H7 (cell line): ENCODE measurements around the gene CDH23. TPM values are rescaled to one million over a fixed set of nuclear protein-coding genes. Genes with fewer than 3 reads are reported as not detected.

Source experiments
- DNase-seq: peaks from one replicate; pipeline ENCODE4 v3.0.0; 2012
- H3K27me3 ChIP-seq: 2 replicates; pipeline ENCODE4 v1.6.0; 2011; ENCODE audit warnings: mild to moderate bottlenecking, low read length; ENCODE audit not compliant: control insufficient read depth, insufficient read depth
- H3K36me3 ChIP-seq: replicated peaks from 2 replicates; pipeline ENCODE4 v1.5.1; 2011; ENCODE audit warnings: low read length; ENCODE audit not compliant: control insufficient read depth, insufficient read depth
- H3K4me3 ChIP-seq: 2 replicates; pipeline ENCODE4 v1.5.1; 2011; ENCODE audit warnings: low read depth, mild to moderate bottlenecking, control low read depth, low read length, moderate library complexity; ENCODE audit not compliant: insufficient read depth
- total RNA-seq: library from RNA; depleted of rRNA; stranded (reverse); fragments of >200 nt; shearing (Covaris generic); gene quantifications from 2 replicates; pipeline ENCODE4 v1.2.3, GENCODE V29; 2014

Gene CDH23
- total RNA-seq, 1 experiment from 2014 or later: 4.5 TPM

GRCh38 chr10:71525092-71525491 is 128.4 kb downstream of the CDH23 start:
- DNase-seq: no peak
- Histone ChIP-seq H3K27me3 (no peaks in the 10 kb centered on the region), H3K36me3 (no peaks in the 10 kb centered on the region), H3K4me3 (no peak overlapping the region)

DNA sequence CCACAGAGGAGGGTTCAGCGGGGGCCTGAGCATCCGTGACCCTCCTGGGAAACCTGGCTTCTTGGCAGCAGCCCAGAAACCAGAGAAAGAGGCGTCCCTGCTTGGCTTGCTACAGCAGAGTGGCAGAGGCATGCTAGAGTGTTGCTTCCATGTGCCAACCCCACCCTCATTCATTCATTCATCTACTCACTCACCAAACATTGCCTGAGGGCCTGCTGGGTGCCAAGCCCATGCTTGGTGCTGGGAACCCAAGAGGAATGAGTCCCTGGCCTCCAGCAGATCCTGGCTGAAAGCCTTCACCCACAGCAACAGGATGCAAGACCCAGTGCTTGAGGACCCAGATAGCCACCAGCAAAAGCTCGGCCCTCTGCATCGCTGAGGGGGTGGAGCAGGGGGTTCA is 129.0 kb downstream of the CDH23 start:
- DNase-seq: no peak

GRCh38 chr10:71526653-71527052 is 129.9 kb downstream of the CDH23 start:
- DNase-seq: no peak
- Histone ChIP-seq H3K27me3 (no peaks in the 10 kb centered on the region), H3K36me3 (no peaks in the 10 kb centered on the region)

More for the DNA sequence above, 129.0 kb downstream of the CDH23 start:
- Histone ChIP-seq H3K4me3 (no peak overlapping the region), H3K27me3 (no peaks in the 10 kb centered on the region), H3K36me3 (no peaks in the 10 kb centered on the region)

DNA sequence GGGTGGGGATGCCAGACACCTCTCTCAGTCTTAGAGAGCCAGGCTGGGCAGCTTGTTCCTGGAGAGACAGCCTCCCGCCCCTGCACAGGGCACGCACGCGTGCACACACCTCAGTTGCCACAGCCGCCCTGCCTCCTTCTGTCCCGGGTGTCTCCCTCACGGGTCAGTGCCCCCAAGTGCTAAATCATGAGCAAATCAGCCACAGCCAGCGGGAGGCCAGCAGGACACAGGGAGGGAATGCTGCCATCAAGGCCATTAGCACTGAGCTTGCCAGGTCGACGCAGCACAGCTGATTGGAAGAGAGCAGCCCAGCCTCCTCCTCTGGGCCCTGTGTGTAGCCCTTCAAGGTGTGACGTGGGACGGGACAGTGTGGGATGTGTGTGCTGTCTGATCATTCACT is 130.4 kb downstream of the CDH23 start:
- no peaks in the 10 kb centered on the region for H3K27me3 ChIP-seq
- no peak for DNase-seq
- H3K36me3 ChIP-seq: no peaks in the 10 kb centered on the region
- no peak overlapping the region for H3K4me3 ChIP-seq

More at GRCh38 chr10:71526653-71527052, 129.9 kb downstream of the CDH23 start:
- no peak overlapping the region for H3K4me3 ChIP-seq

GRCh38 chr10:71528371-71529206 is 131.9 kb downstream of the CDH23 start:
- H3K4me3 ChIP-seq: no peak overlapping the region
- no peaks in the 10 kb centered on the region for H3K27me3 ChIP-seq
- peak; percentile 83 for DNase-seq

DNA sequence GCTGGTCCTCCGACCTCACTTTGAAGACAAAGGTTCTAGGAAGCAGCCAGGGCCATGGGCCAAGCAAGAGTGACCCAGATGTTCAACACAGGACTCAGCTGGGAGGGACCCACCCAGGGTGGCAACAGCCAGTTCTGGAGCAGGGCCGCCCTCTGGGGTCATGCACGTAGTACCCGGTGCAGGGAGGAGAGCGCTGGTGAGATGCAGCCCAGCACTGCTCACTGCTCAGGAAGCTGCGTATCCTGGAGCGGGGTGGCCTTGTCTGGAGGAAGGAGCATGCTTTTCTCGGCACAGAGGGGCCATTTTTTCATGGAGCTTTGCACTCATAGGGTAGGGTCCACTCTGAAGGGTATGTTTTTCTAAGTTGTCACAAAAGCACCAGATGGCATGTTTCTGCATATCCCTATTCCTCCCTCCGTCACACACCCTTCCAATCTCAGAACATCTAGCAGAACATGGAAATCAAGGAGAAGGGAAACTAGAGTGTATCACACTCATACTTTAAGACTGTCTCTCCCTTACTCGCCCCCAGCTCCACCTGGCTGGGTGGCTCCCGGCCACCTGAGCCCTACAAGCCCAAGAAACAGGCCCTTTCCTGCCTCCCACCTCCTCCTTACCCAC is 132.6 kb downstream of the CDH23 start:
- no peaks in the 10 kb centered on the region for H3K27me3 ChIP-seq
- no peaks in the 10 kb centered on the region for H3K36me3 ChIP-seq
- no peak for DNase-seq
- no peak overlapping the region for H3K4me3 ChIP-seq

More at GRCh38 chr10:71528371-71529206, 131.9 kb downstream of the CDH23 start:
- H3K36me3 ChIP-seq: no peaks in the 10 kb centered on the region

- H3K36me3 ChIP-seq: no peaks in the 10 kb centered on the region
- no peak for DNase-seq
- no peak overlapping the region for H3K4me3 ChIP-seq
- H3K27me3 ChIP-seq: no peaks in the 10 kb centered on the region
These were observed 134.1 kb downstream of the CDH23 start for GRCh38 chr10:71530781-71531180.

GRCh38 chr10:71531485-71532446 is 135.0 kb downstream of the CDH23 start:
- Histone ChIP-seq H3K4me3 (no peak overlapping the region), H3K27me3 (no peaks in the 10 kb centered on the region), H3K36me3 (no peaks in the 10 kb centered on the region)
- no peak for DNase-seq

DNA sequence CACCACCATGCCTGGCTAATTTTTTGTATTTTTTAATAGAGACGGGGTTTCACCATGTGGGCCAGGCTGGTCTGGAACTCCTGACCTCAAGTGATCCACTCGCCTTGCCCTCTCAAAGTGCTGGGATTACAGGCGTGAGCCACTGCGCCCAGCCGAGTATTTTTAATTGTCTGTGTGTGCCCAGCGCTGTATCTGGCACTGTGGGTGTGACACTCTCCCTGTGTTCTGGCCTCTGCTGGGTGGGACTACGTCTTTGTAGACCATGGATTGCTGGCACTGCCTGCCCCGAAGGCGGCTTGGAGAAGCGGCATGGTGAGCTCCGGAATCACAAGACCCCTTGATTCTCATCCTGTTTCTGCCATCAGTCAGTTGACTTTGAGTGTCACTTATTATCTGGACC is 136.2 kb downstream of the CDH23 start:
- Histone ChIP-seq H3K36me3 (no peaks in the 10 kb centered on the region), H3K4me3 (no peak overlapping the region), H3K27me3 (no peaks in the 10 kb centered on the region)
- no peak for DNase-seq

DNA sequence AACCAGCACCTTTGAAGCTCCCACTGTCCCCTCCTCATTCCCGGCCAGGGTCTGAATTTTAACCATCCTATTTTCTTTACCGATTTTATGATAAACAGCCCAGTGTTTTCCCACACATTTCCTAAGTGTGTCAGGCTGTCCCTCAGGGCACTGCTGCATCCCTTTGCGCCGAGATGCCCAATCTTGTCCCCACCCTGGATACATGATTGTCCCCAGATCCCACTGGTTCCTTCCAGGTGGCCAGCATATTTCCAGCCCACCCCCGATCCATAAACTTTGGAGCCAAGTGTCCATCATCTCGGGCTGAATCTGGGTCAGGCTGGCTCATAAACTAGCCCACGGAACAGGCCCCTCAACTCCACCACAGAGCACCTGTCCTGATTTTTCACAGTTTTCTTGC is 137.2 kb downstream of the CDH23 start:
- no peak for DNase-seq
- H3K36me3 ChIP-seq: no peaks in the 10 kb centered on the region
- H3K27me3 ChIP-seq: no peaks in the 10 kb centered on the region
- no peak overlapping the region for H3K4me3 ChIP-seq

DNA sequence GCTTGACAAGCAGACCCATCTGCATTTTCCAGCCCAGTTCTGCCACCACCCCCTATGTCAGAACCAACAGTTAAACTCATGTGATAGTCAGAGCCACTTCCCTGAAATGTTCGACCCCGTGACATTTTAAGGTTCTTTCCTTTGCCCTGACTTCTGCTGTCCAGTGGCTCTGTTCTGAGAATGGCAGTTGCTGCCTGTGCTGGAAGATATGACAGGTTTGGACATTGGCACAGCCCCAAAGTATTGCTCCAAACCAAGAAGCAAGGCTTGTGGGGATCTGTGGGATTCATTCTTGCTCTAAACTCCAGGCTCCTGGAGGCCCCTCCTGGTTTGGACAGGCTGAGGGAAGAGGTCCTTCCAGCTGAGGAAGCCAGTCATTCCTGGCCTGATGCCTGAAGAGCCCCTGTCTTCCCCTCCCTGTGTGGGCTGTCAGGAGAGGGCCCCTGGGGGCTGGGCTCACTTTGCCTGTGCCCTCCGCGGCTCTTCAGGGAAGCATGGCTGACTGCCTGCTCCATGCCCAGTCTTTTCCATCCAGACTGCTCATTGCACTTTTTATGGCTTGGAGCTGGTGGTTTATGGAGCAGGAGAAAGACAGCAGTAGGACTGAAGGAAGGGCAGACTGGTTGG is 138.0 kb downstream of the CDH23 start:
- no peaks in the 10 kb centered on the region for H3K27me3 ChIP-seq
- no peak overlapping the region for H3K4me3 ChIP-seq
- no peak for DNase-seq
- no peaks in the 10 kb centered on the region for H3K36me3 ChIP-seq

- no peak overlapping the region for H3K4me3 ChIP-seq
- no peaks in the 10 kb centered on the region for H3K36me3 ChIP-seq
- no peaks in the 10 kb centered on the region for H3K27me3 ChIP-seq
- no peak for DNase-seq
These were observed 139.6 kb downstream of the CDH23 start for GRCh38 chr10:71536332-71536731.

DNA sequence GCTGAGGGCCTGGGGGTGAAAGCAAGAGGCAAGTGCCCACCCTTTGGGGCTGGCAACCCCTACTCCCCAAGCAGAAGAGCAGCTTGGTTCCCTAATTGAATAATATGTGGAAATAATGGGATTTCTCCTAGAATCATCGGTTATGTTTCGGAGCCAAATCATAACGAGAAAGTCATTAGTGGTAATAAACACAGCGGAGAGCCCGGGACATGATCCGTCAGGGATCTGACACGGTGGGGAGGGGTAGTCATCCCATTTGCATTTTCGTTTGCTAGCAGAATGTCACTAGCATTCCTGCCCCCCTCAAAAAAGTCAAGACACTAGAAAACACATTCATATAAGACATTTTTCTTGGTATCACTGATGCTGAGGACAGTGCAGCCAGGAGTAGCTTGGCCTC is 140.4 kb downstream of the CDH23 start:
- DNase-seq: no peak
- H3K4me3 ChIP-seq: no peak overlapping the region
- no peaks in the 10 kb centered on the region for H3K36me3 ChIP-seq
- no peaks in the 10 kb centered on the region for H3K27me3 ChIP-seq

GRCh38 chr10:71537681-71538080 is 141.0 kb downstream of the CDH23 start:
- Histone ChIP-seq H3K27me3 (no peaks in the 10 kb centered on the region), H3K4me3 (no peak overlapping the region), H3K36me3 (no peaks in the 10 kb centered on the region)
- DNase-seq: no peak
